Measurements from ENCODE around the gene TGFB2.

TGFB2 gene

DNA sequence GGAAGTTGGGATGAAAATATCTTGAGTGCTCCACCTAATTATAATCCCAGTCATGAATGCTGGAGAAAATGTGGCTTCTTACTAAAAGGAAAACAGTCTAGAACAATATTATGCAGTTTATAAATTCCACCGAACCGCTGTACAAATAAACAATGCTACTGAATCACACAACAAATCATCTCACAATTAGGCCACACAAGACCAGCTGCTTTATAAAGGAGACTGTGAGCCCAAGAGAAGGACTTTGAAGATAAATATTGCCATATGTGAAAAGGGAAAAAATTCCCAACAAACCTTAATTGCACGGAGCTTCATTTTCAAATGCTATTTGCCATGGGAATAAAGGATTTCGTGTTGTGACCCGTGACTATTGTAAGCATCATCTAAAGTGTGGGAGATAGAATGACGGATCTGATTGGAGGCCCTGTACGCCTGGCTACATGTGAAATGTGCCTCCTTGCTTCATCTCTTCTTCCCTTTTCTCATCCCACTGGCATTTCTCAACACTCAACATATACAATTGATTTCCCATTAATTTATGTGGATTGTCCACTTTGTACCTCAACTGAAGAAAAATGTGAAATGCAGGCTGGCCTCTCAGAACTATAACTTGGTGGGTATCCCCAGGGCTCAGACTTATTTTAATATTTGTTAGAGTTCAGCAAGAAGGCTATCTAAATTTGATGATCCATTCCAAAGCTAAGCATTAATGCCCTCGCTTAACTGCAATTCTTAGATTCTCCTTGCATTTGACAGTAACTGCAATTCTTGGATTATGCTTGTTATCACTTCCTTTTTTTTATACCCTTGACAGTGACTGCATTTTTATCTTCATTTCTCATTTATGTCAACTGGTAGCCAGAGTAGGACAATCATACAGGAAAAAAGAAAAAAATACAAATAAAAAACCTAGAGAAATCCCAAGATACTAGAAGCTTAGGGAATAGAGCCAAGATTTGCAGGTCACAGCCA, 122.3 kb downstream of the TGFB2 start:
- no peak for DNase-seq

DNA sequence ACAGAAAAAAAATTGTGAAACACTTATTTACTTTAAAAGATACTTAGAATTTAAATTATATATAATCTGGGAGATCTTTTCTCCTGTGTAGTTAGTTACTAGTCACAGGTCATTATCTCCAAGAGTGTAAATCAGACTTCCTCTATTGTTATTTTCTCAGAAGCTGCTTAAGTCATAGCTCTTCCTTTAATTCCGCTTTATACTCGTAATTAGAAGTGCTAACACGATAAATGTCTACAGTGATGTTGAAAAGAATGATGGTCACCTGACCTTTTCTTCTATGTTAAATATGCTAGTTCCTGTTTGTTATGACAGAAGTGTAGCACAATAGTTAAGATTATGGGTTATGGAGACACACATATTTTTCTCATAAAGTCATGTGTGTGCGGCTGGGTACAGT, 123.6 kb downstream of the TGFB2 start:
- DNase-seq: no peak

DNA sequence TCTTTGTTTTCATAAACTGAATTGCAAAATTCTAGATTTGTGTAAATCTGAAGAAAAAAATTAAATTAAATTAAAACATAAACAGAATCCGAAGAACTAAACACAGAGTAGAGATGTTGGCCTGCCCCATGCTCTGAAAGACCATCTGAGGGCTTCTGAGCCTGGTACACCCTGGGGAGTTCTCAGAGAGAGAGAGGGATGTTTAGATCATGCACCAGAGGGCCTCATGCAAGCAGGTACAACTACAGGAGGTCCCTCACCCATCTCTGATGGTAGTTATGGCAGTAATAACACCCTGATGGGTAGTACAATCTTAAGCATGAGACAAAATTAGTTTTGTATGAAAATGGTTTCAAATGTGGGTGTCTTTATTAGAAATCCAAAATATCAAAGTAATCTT, 127.7 kb downstream of the TGFB2 start:
- DNase-seq: no peak

DNA sequence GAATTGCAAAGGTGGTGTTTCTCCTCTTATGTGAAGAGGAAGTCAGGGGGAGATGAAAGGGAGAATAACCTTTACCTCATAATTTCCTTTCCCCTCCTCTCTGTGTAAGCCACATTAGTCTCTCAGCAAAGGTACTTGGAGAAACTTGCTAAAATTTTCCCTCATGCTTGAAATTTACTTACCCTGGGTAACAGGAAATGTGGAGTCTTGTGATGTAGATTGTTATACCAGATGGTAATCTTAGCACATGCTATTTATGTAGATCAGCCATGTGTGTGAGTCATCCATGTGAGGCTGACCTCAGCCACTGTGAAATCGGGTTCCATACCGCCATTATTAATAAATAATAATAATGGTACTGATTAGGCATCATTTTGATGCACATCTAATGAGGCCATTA, 128.4 kb downstream of the TGFB2 start:
- no peak for DNase-seq

DNA sequence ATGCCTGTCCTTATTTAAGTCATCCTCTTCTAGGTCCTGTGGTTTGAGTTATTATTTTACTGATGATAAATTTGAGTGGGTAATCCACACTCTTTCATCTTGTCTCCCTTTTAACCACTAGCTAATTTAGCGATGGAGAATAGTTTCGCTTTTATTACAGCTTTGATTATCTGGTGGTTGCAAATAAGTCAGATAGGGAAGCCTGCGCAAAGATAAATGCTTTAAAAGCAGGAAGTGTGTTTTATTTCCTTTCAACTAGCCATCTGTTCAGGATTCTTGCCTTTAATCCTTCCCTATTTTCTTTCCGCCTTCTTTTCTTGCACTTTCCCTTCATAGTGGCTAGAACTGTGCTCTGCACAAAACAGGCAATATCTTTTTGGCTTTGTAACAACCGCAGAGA, 129.0 kb downstream of the TGFB2 start:
- DNase-seq: no peak

DNA sequence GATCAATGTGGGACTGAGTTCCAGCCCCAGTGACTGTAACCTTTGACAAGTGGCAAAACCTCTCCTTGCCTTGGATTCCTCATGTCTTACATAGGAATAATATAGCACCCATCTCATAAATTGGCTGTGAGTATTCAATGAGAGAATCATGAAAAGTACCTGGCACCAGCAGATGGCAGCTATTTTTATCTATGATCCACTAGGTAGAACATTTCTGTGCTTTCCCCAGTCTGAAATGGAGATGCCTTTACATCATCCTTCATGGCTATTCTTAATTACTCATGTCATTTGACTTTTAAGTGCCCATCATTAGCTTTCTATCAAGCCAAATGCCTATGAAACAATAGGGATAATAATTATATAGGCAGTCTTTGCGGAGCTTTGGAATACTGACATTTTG, 130.1 kb downstream of the TGFB2 start:
- DNase-seq: no peak

DNA sequence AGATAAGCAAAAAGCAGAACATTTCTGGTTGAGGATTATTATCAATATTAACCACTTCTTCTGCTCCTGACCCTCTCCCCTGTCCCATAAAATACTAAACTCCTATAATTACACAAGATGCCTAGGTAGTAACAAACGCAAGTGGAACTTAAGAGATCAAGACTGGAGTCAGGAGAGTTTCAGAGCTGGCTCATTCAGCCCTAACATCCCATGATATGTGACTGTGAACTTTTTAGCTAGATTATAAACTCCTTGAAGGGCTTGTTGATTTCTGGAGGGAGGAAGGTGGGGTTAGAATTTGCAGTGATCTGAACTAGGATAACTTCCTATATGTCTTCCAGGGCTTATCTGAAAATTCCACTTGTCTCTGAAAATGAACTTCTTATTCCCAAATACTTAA, 130.6 kb downstream of the TGFB2 start:
- no peak for DNase-seq

DNA sequence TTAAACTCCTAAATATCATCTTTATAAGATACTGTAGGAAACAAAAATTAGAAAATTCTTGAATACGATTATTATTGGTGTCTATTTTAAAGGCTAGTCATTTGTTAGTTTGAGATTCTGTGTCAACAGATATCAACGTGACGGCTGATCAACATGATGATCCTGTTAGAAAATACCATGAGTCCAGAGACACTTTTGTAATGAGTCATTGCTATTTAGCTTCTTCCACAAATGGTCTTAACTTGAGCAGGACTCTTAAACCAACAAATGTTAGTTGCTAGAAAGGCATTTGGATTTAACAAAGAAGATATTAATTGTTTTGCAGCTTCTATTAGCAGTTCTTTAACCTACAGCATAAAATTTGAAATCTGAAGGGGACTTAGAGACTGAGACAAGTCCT, 131.2 kb downstream of the TGFB2 start:
- DNase-seq: no peak

DNA sequence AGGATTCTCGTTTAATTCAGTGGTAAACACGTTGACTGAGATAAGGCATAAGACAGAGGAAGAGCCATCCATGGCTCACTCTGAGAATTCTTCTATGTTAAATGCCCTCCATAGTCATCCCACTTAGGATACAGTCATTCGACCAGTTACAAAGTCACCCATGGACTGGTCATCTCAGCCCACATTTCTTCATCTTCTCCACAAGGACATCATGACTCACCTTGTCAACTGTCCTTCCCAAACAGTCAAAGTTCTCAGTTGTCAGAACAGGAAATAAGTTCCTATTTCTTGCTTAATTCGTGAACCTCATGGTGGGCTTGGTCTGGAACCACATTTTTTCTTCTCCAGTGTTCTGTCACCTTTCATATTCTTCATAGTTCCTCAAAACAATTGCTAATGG, 133.2 kb downstream of the TGFB2 start:
- no peak for DNase-seq

DNA sequence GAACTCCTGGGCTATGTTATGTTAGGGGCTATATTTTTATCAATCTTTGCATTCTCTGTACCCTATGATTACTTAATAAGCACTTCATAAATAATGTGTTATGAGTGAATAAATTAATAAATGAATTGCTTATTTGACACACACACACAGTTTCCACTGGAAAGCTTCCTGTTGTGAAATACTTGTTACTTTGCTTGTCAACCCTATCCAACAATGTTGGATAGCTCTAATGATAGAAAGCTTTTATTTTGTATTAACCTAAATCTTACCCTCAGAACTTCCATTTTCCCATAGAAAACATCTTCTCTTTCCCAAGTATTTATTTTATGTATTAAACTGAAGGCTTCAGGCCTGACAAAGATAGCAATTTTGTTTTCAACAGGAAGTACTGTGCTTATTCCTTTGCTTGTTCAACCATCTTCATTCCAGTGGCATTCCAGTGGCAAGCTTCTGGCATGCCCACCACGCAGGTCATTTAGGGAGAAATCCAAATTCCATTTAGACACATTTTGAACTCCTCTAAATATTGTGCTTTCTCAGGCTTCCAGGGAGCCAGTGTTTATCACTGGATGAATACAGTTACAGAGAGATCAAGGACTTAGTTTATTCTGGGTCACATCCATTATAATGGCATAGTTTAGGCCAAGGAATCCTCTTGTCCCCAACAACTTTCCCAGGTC, 134.4 kb downstream of the TGFB2 start:
- DNase-seq: no peak

DNA sequence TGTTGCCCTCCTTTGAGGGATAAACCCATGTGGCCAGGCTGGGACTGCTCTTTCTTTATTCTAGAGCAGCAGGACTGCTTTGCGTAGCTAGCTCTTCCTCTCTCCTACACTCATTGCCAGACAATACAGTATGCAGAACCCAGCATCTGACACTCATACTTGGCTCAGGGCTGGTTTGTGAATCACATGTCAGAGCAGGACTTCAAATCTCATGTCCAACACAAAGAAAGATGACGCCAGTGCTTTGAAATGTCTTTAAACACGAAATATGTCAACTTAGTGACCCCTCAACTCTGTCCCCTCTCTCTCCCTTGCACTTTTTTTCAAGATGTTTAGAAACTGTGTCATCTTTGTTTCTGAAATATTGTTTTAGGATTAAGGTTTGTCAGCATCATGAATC, 135.0 kb downstream of the TGFB2 start:
- DNase-seq: no peak

DNA sequence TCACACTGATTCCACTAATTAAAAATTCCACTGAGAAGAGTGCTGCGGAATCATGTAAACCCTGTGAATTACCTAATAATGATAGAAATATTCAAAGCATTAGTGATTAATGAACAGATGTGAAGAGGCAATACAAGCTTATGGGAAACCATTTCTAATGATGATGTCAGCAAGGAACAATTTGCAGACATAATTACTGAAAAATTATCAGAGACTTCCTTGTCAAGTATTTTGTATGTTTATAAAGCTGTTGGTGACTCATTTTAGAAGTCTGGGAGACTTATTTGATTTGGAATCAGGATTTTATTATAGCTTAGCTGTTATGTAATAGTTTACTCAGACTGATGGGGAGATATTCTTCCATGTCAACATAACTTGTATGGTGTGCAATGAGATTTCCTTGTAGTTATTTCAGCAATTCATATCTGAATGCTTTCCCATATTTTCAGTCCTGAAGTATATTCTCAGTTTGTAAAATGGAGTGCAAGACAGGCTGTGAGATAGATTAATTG, 135.5 kb downstream of the TGFB2 start:
- DNase-seq: no peak

DNA sequence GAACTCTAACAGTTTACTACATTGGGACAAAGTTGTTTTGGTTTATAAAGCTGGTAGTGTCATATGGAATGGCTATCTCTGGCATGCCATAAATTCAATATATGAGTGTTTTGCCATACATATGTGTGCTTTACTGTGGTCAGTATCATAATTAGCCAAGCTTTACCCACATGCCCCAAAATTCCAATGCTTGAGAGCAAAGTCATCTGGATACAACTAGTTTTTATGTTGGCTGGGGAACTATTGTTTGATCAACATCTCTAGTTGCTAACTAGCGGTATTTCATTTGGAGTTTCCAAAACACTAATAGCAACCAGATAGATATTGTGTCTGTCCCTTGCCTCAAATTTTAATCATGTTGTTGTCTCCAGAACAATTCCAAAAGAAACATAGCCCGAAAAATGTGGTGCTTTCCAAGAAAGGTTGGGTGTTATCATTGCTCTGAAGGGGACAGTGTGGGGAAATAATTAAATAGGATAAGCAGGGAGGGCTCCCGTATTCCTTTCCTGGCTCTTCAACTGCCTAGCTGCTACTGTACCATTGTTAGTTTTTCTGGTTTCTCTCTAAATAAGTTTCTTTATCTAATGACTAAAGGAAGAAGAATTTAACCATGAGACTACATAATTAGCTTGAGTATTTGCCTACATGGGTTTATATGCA, 136.1 kb downstream of the TGFB2 start:
- DNase-seq: no peak

DNA sequence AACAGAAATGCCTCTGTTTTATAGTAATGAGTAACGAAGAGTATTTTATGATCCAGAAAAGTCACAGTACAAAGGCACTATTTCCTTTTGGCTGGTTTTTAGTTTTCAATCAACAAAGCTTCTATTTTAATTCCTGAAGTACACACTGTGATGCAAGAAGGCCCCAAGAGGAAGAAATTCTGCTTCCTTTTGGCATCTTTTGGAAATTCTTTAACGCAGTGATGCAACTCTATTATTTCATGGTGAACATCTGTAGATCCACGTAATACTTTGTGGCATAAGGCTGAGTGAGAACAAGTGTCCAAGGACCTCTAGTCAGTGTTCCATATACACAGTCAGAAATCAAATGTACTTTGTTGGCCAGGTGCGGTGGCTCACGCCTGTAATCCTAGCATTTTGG, 137.5 kb downstream of the TGFB2 start:
- no peak for DNase-seq

DNA sequence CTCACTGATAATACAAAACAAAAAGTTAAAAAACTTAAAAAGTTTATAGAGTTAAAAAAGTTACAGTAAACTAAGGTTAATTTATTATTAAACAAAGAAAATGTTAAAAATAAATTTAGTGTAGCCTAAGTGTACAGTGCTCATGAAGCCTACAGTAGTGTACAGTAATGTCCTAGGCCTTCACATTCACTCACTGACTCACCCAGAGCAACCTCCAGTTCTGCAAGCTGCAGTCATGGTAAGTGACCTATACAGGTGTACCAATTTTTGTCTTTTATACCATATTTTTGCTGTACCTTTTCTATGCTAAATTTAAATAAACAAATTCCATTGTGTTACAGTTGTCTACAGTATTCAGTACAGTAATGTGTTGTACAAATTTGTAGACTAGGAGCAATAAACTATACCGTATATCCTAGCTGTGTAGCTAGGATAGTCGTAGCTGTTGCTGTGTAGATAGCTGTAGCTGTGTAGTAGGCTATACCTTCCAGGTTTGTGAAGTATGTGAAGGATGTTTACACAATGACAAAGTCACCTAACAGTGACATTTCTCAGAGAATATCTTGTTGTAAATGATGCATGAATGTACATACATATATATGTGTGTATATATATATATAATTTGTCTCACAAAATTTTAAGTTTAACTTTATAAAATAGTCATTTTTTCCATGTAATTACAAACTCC, 140.2 kb downstream of the TGFB2 start:
- no peak for DNase-seq

DNA sequence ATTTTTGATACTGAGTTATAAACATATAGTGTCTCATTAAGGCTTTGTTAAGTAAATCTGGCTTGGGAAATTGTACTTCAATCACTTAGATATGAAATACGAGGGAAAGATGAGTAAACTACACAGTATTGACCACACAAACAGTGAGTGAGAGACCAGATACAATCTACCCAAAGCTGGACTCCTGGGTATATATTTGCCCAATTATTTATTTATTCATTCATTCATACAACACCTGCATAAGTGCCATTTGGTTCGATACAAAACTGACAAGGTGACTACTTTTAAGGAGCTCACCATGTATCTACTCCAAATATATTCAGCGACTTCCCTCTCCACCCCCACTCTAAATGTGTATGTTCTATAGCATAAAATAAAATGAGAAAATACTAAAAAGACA, 143.4 kb downstream of the TGFB2 start:
- no peak for DNase-seq

DNA sequence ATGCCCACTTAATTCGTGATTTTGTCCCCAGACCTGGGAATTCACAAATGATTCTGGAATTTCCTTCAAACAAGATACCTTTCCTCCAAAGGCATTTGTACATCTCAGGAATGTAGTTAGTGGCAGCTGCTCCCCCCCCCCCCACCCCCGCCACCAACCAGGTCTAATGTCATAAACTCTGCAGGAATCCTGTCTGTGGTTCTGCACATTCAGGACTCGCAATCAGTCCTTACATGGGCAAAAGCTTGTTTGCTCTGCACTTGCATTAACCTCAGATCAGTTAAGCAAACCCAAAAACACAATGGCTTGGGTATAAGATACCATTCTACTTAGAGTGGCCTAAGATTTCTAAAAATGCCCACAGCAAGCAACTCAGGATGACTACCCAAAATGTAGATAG, 143.8 kb downstream of the TGFB2 start:
- no peak for DNase-seq

DNA sequence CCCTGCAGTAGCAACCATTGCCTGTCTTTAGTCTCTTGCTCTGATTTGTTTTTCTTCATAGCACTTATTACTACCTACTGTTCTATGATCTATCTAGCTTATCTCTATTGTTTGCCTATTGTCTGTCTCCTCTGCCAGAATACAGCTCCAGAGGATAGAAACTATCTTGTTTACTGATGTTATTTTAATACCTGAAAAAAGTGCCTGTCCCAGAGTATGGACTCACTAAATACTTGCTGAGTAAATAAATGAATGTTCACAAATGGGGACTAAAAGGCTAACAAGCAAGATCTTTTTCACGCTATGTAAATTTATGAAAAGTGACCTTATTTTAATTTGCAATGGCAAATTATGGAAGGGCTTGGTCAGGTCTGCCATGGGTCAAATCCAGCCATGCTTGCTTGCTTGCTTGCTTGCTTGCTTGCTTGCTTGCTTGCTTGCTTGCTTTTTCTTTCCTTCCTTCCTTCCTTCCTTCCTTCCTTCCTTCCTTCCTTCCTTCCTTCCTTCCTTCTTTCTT, 145.3 kb downstream of the TGFB2 start:
- no peak for DNase-seq

DNA sequence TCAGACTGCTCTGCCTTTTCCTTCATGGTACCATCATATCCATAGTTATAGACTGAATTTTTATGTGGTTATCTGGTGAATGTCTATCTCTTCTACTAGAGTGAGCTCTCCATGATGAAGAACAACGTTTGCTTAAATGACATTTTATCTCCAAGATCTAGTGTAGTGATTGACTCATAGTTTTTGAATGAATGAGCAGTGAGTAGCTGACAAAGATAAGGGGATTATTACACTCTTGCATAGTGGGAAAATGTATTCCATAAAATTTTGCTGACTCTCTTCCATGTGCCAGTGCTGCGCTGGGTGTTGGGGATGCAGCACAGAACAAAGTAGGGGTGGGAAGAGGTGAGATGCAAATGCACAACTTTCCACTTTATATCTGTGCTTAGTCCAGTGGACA, 147.7 kb downstream of the TGFB2 start:
- DNase-seq: no peak

DNA sequence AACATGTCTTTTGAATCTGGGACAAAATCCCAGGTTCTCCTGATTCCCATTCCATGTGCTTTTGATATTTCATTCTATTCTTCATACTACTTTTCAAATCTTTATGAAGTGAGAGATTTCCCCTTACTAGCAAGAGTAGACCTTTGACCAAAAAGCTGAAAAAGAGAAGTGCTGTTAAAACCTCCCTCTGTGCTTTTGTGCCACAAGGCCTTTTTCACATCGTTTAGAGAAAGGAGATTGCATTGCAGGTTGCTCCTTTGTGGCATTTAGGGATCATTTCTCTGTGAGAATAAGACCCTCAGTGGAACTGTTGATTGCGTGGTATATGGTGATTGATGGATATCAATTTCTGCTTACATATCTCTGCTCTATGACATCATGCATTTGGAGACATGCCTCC, 148.8 kb downstream of the TGFB2 start:
- DNase-seq: no peak

All from DMS79 treated with DMSO at 0.1 percent for 48 hours (cell line).